ENCODE data around the gene NT5DC2. TPM values are rescaled to one million over a fixed set of nuclear protein-coding genes. Genes with fewer than 3 reads are reported as not detected.

The NT5DC2 gene
- polyA plus RNA-seq, 3 donors: 0.66 to 28.4 (median 0.67) TPM

GRCh38 chr3:52554026-52554755 lies 20.5 kb upstream of the NT5DC2 start:
- Histone ChIP-seq H3K36me3 (replicated peaks in 1 of 2; ENCODE audit: control insufficient read depth in 1 of 2, insufficient read depth in 2 of 2, low read length in 2 of 2) (peaks cover 89 to 100% of the 10 kb centered on the region in 2 donors), H2AFZ (ENCODE audit: insufficient read depth, low read depth, low read length, poor library complexity, severe bottlenecking) (no peak overlapping the region), H3K27ac (ENCODE audit: low read depth in 1 of 2, low read length in 2 of 2) (no peak overlapping the region), H3K4me1 (ENCODE audit: control insufficient read depth in 1 of 2, insufficient read depth in 2 of 2, low read length in 2 of 2) (no peaks in the 10 kb centered on the region), H4K20me1 (ENCODE audit: insufficient read depth, low read length) (peaks cover 59% of the 10 kb centered on the region), H3K9ac (ENCODE audit: insufficient read depth, low read length, poor library complexity, severe bottlenecking) (no peak overlapping the region), H3K27me3 (ENCODE audit: control insufficient read depth in 2 of 2, insufficient read depth in 2 of 2, low read length in 2 of 2) (no peaks in the 10 kb centered on the region), H3K4me2 (replicated peaks; ENCODE audit: extremely low read depth, low read length, poor library complexity, severe bottlenecking) (no peak overlapping the region), H3K9me3 (replicated peaks in 1 of 2; ENCODE audit: control insufficient read depth in 1 of 2, insufficient read depth in 1 of 2, low read length in 2 of 2) (no peaks in the 10 kb centered on the region), H3K4me3 (replicated peaks in 1 of 3; ENCODE audit: low read depth in 2 of 3, low read length in 3 of 3) (no peak overlapping the region), H3K79me2 (ENCODE audit: insufficient read depth, low read length) (no peaks in the 10 kb centered on the region)
- DNase-seq: no peak
- no peak overlapping the region for H3K4me3 Mint-ChIP-seq
- no peaks in the 10 kb centered on the region for H3K27me3 Mint-ChIP-seq (ENCODE audit: low read depth in 3 of 3)
- H3K9me3 Mint-ChIP-seq: no peaks in the 10 kb centered on the region
- WGBS (ENCODE audit: insufficient coverage): 96% methylated on average over 5 of the region's 5 CpGs
- peaks cover 71 to 76% of the 10 kb centered on the region in 2 donors for H3K36me3 Mint-ChIP-seq
- H3K27ac Mint-ChIP-seq: no peak overlapping the region
- no peaks in the 10 kb centered on the region for H3K4me1 Mint-ChIP-seq
- intact Hi-C loops (cut with micrococcal nuclease): no loop called here
- TF ChIP-seq CTCF (IDR thresholded peaks at IDR 0.05): no peak

DNA sequence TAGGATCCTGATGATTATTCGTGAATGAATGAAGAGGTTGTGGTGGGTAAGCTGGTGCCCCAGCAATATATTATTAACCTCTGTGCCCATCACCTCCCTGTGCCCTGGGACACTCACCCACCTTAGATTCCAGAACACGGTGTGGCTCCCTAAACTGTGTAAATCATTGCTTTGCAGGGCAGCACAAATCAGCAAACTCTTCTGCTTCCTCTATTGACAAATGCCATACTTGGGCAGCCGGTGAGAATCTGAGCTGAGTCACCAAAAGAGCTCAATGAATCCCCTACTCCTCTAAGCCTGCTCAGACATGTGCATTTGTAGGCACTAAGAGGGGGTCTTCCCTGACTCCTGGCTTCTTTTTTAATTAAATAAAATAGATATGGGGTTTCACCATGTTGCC lies 18.4 kb upstream of the NT5DC2 start:
- H4K20me1 ChIP-seq (ENCODE audit: insufficient read depth, low read length): peaks cover 55% of the 10 kb centered on the region
- TF ChIP-seq CTCF (IDR thresholded peaks at IDR 0.05): no peak
- H2AFZ ChIP-seq (ENCODE audit: insufficient read depth, low read depth, low read length, poor library complexity, severe bottlenecking): no peak overlapping the region
- H3K27ac ChIP-seq (ENCODE audit: low read depth in 1 of 2, low read length in 2 of 2): peak overlapping the region in 1 of 2 donors; percentile 8
- Mint-ChIP-seq H3K4me3 (no peak overlapping the region), H3K27me3 (ENCODE audit: low read depth in 3 of 3) (no peaks in the 10 kb centered on the region), H3K9me3 (peaks cover 0 to 2% (median 0%) of the 10 kb centered on the region in 7 donors), H3K4me1 (no peaks in the 10 kb centered on the region), H3K36me3 (peaks cover 67 to 74% of the 10 kb centered on the region in 2 donors), H3K27ac (peak overlapping the region in 4 of 7 donors; percentile 6 to 83 (median 60))
- H3K36me3 ChIP-seq (replicated peaks in 1 of 2; ENCODE audit: control insufficient read depth in 1 of 2, insufficient read depth in 2 of 2, low read length in 2 of 2): peaks cover 81 to 100% of the 10 kb centered on the region in 2 donors
- H3K4me3 ChIP-seq (replicated peaks in 1 of 3; ENCODE audit: low read depth in 2 of 3, low read length in 3 of 3): no peak overlapping the region
- DNase-seq: no peak
- H3K4me2 ChIP-seq (replicated peaks; ENCODE audit: extremely low read depth, low read length, poor library complexity, severe bottlenecking): no peak overlapping the region
- no peak overlapping the region for H3K9ac ChIP-seq (ENCODE audit: insufficient read depth, low read length, poor library complexity, severe bottlenecking)
- peaks cover 4% of the 10 kb centered on the region for H3K79me2 ChIP-seq (ENCODE audit: insufficient read depth, low read length)
- intact Hi-C loops (cut with micrococcal nuclease): no loop called here
- no peaks in the 10 kb centered on the region for H3K9me3 ChIP-seq (replicated peaks in 1 of 2; ENCODE audit: control insufficient read depth in 1 of 2, insufficient read depth in 1 of 2, low read length in 2 of 2)
- 100% methylated on average over 1 of the region's 3 CpGs for WGBS (ENCODE audit: insufficient coverage)
- no peaks in the 10 kb centered on the region for H3K4me1 ChIP-seq (ENCODE audit: control insufficient read depth in 1 of 2, insufficient read depth in 2 of 2, low read length in 2 of 2)
- H3K27me3 ChIP-seq (ENCODE audit: control insufficient read depth in 2 of 2, insufficient read depth in 2 of 2, low read length in 2 of 2): no peaks in the 10 kb centered on the region
